ENCODE data around the gene NHSL2.
"Not testable (repeated sequence)": the region's sequence is repeated elsewhere in the genome, so short reads cannot be mapped to it uniquely, and the experiment has no call there.

The NHSL2 gene

DNA sequence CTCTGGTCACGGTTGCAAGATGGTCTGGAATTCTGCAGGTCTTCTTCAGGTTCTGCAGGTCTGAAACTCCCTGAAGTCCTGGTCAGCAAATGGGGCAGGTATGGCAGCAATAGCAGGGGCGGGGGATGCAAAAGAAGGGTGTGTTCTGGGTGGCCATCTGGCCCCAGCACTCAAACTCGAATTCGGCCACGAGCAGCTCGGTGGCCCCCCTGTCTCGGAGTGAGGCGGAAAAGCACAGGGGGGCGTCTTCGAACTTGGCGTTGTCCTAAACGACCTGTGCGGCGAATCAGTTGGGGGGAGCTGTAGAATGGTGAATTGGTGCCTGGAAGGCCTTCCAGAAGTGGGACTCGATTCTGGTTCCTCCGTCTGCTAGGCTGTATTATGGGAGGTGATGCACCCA is 219.0 kb downstream of the NHSL2 start:
- no peak for DNase-seq (ENCODE audit: low read depth in 2 of 2)

DNA sequence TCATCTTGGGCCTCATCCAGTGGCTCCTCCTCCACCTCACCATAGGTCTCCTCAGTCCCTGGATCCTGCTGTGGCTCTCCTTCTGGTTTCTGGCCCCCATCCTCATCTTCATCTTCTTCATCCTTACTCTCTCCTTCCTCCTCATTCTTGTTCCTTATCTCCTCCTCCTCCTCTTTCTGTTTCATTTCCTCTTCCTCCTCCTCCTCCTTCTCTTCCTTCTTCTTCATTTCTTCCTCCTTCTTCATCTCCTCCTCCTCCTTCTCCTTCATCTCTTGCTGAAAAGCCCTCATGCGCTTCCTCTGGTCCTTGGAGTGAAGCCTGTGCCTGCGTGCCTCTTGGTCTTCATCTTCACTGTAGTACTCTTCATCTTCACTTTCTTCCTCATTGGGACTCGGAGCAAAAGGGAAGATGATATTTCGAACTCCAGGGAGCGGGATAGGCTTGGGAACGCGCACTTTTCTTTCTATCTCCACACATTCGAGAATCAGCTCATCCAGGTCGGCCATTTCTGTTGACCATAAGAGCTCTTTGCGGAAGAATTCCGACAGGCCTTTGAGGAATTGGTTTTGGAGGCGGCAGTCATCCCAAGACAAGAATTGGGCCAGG is 219.6 kb downstream of the NHSL2 start:
- no peak for DNase-seq (ENCODE audit: low read depth in 2 of 2)

DNA sequence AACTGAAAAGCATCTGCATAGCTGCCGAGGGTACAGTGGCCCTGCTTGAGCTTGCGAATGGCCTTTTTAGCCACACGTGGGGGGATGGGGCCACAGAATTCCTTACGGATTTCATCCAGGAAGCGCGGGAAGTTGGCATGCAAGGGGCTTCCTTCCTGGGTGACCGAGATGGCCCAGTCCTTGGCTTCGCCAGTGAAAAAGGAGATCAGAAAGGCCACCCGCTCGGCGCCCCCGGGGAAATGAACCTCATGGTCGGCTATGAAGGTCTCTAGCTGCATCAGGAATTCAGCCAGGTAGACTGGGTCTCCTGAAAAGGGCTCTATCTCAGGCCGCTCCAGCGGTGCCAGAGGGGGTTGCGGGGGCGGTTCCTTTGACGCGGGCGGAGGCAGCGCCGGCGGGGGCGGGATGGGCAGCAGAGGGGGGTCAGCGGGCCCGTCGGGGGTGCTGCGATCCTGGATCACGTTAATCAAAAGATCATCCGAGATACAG is 220.2 kb downstream of the NHSL2 start:
- no peak for DNase-seq (ENCODE audit: low read depth in 2 of 2)

DNA sequence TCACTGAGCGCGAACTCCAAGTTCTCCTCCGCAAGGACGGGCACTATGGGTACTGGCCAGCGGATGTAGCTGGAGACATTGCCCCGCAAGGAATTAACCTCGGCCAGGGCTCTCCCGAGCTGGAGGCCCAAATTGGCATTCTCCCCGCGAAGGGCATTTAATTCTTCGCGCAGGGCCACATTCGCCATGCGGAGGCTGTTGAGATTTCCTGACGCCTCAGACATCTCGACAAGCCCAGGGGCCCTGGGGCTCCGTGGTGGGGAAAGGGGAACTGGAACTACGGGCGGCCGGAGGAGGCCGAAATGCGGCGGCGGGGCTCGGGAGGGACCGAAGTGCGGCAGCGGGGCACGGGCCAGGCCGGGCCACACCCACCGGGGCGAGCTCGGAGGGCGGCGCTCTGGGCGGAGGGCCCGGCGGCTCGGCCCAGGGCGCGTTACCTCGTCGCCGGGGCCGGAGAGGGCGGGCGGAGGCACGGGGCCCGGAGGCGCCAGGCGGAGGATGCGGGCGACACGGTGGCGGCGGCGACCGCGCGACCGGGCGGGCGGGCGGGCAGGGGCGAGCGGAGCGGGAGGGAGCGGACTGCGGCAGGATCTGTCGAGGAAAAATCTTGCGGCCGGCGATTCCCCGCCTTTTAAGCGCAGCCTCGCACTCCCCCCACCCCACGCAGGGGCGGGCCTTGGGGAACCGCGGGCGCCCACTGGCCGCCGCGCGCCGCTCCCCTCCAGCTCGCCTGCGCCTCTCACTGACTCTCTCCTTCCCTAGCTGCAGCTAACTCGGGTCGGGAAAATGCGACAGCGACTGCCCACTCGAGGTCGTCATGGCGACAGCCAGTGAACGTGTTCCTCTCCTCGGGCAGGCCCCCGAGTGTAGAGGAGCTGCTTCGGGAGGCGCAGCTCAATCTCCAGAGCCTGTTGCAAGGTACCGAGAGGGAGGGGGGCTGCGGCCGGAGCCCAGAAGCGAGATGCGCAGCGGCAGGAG is 221.0 kb downstream of the NHSL2 start, which contains the start of gene RTL5:
TSS of gene RTL5 (minus strand) at position 599 of the 978 bp plus-strand sequence.
- DNase-seq (ENCODE audit: low read depth in 2 of 2) = peak; percentile 51 to 54

DNA sequence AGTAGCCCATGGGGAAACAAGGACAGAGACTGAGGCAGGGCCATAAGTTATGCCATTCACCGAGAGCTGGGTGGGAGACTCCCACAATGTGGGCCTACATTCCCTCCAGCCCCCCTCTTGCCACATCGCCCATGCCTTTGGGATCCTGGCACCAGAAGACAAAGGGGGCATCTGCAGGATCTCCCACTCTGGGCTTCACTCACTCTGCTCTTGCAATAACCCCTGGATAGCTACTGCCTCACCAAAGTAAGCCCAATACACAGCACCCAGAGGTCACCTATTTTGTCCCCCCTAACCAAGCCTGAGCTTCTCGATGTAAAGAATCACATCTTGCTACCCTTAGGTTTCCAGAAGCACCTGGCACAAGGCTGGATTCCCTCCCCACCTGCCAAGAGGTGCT is 221.8 kb downstream of the NHSL2 start:
- DNase-seq (ENCODE audit: low read depth in 2 of 2) = no peak

DNA sequence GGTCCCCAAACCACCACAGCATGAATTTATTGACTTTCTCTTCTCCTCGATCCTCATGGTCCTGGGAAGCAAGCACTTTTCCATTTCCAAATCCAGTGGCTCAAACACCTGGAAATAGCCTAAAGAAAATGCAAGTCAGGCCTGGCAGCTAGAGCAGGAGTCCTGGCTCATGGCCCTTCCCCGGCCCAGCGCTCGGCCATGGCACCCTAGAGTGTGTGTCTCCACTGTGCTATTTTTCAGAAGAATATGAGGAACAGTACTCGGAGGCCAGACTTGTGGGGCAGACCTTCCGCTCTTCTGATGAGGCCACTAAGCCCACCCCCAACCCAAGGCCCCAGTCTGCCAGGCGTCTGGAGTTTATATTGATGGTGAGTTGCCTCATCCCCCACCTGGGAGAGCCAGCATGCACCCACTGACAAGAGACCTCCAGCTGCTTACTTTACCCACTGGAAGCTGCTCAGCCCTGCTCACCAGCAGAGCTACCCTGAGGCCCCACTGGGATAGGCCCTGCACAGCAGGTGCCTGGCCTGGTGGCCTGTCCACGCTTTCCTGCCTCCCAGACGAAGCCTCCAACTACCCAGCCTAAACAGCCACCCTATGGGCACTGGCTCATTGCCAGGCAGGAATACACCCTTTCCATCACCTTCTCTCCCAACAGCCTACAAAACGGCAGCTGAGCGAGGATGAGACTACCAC is 223.4 kb downstream of the NHSL2 start:
- no peak for DNase-seq (ENCODE audit: low read depth in 2 of 2)

DNA sequence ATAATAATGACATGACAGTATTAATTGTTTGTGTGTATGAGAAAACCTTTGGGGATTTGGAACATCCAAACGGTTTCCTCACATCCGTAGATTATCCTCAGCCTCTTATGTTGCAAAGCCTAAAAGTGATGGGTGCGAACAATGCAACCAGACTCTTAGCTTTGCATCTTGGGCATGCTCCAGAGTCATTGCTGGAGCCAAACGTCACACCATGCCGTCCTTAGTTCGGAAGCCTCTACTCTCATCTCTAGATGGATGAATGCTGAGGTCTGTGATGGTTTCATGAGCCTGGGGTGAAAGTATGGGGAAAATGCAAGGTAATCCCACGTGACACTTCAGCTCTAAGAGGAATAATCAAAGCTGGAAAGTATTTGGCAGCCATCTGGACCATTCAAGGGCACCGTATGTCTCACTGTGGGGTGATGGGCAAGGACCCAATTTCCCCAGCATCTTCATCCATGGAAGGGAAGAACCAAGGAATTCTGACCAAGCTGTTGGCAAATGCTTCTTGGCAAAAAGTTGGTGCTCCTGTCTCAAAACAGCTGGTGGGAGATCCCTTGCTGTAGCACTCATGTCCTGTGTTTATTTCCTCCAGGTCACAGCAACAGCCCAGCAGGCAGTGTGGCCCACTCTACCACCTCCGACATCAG is 227.3 kb downstream of the NHSL2 start:
- no peak for DNase-seq (ENCODE audit: low read depth in 2 of 2)

DNA sequence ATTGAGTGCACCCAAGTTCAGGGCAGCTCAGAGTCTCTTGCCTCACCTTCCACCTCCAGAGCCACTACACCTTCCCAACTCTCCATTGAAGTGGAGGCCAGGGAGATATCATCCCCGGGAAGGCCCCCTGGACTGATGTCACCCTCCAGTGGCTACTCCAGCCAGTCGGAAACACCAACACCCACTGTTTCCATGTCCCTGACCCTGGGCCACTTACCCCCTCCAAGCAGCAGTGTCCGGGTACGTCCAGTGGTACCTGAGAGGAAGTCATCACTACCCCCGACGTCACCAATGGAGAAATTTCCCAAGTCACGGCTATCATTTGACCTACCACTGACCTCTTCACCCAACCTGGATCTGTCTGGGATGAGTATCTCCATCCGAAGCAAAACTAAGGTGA is 228.9 kb downstream of the NHSL2 start:
- DNase-seq (ENCODE audit: low read depth in 2 of 2) = no peak

DNA sequence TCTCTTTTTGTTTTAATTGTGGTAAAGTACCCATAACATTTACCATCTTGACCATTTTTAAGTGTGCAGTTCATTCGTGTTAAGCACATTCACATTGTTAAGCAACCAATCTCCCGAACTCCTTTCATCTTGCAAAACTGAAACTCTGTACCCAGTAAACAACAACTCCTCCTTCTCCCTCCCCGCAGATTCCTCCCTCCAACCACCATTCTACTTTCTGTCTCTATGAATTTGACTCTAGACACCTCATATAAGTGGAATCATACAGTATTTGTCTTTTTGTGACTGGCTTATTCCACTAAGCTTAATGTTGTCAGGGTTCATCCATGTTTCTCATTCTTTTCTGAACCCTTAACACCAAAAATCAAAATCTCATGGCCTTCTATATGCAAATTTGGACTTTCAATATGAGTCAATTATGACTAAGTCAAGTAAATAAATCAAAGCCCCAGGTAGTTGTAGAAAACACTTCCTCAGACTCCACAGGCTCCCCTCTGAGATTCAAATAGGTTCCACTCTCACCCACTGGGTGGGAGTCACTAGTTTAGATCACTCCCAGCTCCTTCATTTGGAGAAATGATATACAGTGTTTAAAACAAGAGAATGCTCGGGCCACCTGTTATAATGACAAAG is 230.8 kb downstream of the NHSL2 start:
- no peak for DNase-seq (ENCODE audit: low read depth in 2 of 2)

DNA sequence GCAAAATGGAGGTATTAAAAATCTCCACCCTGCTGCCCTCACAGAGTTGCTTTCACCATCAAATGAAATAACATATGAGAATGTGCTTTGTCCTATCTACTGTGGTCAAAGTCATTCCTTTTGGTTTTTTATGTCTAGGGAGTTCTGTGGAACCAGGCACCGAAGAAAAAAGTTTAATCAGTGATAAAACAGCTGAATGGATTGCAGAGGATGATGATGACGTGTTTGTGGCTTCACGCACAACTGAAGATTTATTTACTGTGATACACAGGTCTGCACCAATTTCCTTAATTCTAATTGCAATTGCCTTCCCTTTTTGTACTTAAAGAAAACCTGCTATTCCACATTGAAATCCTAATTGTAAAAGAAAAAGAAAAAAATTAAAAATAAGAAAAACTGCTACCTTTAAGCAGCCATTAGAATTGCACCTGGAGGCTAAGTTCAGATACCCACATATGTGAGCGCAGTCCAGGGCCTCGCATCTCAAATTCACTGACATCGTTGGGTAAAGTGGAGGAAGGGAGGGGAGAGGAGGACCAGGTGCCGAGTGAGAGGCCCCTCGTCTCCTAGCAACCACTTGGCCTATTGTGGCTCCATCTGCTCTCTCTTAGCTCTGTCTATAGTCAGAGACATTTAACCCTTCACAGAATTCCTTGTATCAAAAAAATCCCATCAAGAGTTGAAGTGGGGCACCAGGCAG is 231.6 kb downstream of the NHSL2 start:
- DNase-seq (ENCODE audit: low read depth in 2 of 2) = no peak

DNA sequence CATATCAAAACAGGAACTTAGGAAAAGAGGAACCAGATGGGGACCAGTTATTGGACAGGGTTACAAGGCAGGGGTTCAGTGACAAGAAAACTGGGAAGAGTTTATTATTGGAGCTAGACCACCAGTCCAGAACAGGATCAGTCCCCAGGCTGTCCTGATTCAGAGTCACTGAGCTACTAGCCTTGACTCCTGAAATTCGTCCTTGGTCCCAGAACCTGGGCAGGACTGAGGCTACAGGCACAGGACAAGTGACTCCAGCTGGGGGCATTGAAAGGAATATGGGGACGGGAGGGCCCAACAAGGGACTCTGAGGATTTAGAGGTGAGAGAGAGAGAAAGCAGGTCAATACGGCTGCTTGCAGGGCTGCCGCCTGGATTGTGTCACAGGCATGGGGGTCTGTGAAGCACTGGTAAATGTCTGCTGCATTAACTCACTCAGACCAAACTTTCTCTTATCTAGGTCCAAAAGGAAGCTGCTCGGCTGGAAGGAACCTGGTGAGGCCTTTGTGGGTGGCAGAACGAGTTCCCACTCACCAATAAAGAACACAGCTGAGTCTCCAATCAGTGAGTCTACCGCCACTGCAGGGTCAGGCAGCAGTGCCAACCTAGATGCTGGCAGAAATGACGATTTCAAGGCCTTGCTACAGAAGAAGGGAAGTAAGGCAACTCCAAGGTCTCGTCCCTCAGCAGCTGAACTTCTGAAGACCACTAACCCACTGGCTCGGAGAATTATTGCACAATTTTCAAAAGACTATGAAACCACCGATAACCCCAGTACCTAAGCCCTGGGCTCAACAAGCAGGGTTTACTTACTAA is 232.4 kb downstream of the NHSL2 start:
- DNase-seq (ENCODE audit: low read depth in 2 of 2) = no peak

DNA sequence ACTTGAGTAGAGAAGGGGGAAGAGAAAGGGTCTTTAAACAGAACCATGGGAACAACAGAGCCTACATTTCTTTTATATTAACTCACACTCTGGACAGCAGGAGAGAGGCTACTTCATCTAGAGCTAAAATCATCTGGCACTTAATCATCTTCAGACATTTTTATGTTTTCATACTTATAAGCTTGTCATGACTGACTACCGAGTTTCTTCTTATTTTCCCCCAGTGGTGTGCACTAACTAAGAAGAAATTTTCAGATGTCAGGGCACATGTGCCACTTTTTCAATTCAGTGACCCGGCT is 232.9 kb downstream of the NHSL2 start:
- no peak for DNase-seq (ENCODE audit: low read depth in 2 of 2)

DNA sequence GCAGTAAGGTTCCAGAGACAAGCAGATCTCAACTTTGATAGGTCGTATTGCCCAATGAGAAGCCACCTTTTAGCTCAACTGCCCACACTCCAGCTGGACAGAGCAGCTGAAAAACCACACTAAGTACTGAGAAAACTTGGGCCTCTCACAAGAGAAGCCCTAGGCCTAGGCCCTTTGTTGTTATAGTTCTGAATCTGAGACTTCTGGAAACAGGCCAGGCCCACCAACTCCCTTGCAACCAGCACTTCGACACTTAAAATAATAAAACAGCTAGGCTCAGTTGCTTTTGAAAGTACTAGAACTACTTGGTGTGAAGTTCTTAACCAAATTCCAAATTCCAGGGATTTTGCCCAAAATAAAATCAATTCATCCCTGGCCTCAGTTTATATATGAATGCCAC is 234.5 kb downstream of the NHSL2 start:
- DNase-seq (ENCODE audit: low read depth in 2 of 2) = no peak

DNA sequence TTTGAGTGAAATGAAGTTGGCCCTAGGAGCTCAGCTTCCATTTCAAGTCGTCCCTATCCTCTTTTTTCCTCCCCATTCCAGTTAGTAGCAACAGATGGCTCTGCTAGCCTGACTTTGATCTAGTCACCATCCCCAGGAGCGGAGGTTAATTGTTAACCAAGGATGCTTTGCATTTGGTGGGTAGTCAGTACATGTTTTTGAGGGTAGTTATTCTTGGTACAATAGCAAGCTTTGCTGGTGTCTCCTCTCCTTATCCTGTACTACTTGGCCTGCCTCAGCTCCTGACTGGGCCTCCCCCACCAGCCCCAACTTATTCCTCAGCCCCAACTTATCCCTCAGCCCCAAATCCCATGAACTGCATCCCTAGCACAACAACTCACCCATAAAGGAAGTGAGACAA is 235.9 kb downstream of the NHSL2 start:
- no peak for DNase-seq (ENCODE audit: low read depth in 2 of 2)

DNA sequence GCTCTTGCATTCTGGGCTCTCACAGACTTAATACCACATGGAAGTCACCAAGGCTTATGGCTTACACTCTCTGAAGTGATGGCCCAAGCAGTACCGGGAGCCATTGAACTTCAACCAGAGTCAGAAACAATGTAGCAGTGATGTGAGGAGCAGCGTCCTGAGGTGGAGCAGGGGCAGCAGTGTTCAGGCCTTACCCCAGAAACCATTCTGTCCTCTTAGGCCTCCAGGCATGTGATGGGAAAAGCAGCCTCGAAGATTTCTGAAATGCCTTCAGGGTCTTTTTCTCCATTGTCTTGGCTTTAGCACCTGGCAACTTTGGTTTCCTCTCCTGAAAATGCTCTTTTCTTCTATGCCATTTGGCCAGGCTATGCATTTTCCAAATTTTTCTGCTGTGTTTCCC is 248.1 kb downstream of the NHSL2 start:
- no peak for DNase-seq (ENCODE audit: low read depth in 2 of 2)

DNA sequence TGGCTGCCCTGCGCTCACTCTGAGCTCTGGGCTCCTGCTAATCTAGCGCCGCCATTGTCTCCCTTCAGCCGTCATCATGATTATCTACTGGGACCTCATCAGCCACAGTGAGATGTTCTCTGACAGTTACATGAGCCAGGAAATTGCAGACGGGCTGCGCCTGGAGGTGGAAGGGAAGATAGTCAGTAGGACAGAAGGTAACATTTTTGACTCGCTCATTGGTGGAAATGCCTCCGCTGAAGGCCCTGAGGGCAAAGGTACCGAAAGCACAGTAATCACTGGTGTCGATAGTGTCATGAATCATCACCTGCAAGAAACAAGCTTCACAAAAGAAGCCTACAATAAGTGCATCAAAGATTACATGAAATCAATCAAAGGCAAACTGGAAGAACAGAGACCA is 249.1 kb downstream of the NHSL2 start:
- DNase-seq (ENCODE audit: low read depth in 2 of 2) = no peak

DNA sequence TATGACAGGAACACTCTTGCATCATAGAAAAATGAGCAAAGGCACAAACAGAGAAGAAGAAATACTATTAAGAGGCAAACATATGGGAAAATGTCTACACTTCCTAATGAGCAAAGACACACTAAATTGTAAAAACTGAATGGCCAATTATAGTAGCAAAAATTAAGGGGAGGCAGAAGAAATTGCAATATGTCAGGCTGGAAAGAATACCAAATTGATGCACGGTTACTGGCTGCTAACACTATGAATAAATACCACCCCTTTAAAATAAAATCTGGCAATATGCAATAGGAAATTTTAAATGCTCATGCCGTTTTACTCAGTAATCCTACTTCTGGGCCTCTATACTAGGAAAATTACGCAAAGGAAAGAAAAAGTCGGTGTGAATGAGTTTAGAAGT is 254.9 kb downstream of the NHSL2 start:
- no peak for DNase-seq (ENCODE audit: low read depth in 2 of 2)

DNA sequence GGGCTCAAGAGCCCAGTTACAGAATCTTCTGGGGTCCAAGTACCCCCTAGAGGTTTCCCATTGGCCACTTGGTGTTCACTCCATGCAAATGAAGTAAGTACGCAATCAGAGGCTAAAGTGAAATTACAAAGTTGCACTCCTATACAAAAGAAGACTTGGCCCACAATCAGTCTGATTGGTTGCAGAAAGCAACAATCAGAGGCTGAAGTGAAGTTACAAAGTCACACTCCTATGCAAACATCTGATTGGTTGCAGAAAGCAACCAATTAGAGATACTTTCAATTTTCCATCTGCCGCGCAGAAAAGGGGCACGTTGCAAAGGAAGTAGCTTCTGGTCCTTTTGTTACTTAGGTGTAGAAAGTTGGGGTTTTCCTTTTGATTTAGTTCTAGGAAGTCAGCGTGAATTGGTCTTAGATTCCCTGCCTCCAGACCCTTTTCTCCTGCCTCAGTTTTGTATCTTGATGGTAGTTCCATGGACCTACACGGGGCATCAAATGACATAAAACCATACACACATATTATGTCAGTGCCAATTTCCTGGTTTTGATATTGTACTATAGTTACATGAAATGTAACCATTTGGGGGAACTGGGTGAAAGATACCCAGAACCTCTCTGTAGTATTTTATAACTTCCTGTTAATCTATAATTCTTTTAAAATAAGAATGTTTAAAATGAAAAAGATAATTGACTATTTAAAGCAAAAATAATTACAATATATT is 258.5 kb downstream of the NHSL2 start:
- no peak for DNase-seq (ENCODE audit: low read depth in 2 of 2)

DNA sequence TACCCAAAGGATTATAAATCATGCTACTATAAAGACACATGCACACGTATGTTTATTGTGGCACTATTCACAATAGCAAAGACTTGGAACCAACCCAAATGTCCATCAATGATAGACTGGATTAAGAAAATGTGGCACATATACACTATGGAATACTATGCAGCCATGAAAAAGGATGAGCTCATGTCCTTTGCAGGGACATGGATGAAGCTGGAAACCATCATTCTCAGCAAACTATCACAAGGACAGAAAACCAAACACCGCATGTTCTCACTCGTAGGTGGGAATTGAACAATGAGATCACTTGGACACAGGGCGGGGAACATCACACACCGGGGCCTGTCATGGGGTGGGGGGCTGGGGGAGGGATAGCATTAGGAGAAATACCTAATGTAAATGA is 265.6 kb downstream of the NHSL2 start:
- DNase-seq (ENCODE audit: low read depth in 2 of 2) = not testable (repeated sequence)
